ENCODE measurements around the gene HPCA.

- TF ChIP-seq, protein P1, sequence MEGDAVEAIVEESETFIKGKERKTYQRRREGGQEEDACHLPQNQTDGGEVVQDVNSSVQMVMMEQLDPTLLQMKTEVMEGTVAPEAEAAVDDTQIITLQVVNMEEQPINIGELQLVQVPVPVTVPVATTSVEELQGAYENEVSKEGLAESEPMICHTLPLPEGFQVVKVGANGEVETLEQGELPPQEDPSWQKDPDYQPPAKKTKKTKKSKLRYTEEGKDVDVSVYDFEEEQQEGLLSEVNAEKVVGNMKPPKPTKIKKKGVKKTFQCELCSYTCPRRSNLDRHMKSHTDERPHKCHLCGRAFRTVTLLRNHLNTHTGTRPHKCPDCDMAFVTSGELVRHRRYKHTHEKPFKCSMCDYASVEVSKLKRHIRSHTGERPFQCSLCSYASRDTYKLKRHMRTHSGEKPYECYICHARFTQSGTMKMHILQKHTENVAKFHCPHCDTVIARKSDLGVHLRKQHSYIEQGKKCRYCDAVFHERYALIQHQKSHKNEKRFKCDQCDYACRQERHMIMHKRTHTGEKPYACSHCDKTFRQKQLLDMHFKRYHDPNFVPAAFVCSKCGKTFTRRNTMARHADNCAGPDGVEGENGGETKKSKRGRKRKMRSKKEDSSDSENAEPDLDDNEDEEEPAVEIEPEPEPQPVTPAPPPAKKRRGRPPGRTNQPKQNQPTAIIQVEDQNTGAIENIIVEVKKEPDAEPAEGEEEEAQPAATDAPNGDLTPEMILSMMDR (IDR thresholded peaks at IDR 0.05): no peak
- no peak for TF ChIP-seq POLR2A (IDR thresholded peaks at IDR 0.05)
Measured at GRCh38 chr1:32858791-32859190, 27.5 kb upstream of the HPCA start.
